GM10847 (cell line): ENCODE measurements around the gene CAMKK2.

Experiments
- POLR2A ChIP-seq: IDR thresholded peaks from 2 replicates; pipeline ENCODE4 v1.6.1; 2011; ENCODE audit not compliant: insufficient read length; ENCODE audit errors: extremely low read depth

The CAMKK2 gene

GRCh38 chr12:121196902-121197301, 99.6 kb downstream of the CAMKK2 start:
- TF ChIP-seq POLR2A, result no peak

DNA sequence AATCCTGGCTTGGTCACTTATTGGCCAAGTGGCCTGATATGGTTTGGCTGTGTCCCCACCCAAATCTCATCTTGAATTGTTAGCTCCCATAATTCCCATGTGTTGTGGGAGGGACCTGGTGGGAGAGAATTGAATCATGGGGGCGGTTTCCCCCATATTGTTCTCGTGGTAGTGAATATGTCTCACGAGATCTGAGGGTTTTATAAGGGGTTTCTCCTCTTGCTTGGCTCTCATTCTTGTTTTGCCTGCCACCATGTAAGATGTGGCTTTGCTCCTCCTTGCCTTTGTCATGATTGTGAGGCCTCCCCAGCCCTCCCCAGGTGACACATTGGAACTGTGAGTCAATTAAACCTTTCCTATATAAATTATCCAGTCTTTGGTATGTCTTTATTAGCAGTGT, 105.4 kb downstream of the CAMKK2 start:
- no peak for TF ChIP-seq POLR2A

DNA sequence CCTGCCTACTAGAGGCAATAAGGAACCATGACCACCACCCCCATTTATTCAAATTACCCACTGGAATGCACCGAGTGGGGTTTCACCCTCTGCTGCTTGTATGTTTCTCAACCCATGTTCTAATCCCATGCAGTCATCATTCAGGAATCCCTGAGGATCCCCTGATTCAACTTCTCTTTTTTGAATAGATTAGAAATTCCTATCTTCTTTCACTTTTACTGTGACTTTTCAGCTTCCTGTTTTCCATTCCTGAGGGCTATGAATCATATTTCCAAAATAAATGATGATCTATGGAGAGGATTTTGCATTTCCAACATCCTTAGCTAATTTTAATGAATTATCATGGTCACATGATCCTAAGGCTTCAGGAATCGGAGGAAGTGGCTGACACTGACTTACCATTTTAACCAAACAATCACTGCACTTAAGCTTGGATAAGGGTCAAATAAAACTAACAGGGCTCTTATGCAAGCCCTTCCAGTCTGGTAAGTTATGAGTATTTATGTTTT, 105.9 kb downstream of the CAMKK2 start:
- no peak for TF ChIP-seq POLR2A

- TF ChIP-seq POLR2A, result no peak
Observed at GRCh38 chr12:121189619-121190155, 106.8 kb downstream of the CAMKK2 start.

- no peak for TF ChIP-seq POLR2A
Observed at GRCh38 chr12:121189131-121189530, 107.4 kb downstream of the CAMKK2 start.

- TF ChIP-seq POLR2A, result no peak
Observed at GRCh38 chr12:121188227-121188626, 108.3 kb downstream of the CAMKK2 start.
